ENCODE measurements around the gene NRL.

Gene NRL

DNA sequence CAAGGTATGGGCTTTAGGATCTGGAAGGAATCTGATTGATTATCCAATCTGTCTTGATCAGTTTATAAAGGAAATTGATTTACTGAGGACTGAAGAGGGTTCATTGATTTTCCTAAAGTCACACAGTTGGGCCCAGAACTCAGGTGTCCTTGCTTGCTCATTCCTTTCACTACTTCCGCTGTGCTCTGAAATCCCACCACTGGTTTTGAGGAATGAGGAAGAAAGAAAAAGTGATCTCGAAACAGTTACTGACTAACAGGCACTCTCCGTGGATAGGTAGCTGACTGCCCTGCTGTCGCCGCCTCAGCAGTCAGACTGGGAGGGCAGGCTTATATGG, 15.6 kb upstream of the NRL start, which contains the start of gene FITM1:
Gene FITM1, plus strand, starts transcription at position 280 of the 337 bp plus-strand sequence. CDS start 905 bp downstream, outside the sequence.
- Histone ChIP-seq H3K18ac (ENCODE audit: low read length) (no peak within 1 kb of the TSS), H4K8ac (ENCODE audit: low read depth, low read length) (no peak within 1 kb of the TSS), H3K4me3 (ENCODE audit: low read length in 2 of 2) (no peak within 1 kb of the TSS), H3K27me3 (ENCODE audit: control insufficient read depth in 3 of 3, insufficient read depth in 3 of 3, low read depth in 1 of 3, low read length in 3 of 3) (no peaks in the 10 kb centered on the region), H3K9ac (ENCODE audit: low read depth, low read length, poor library complexity) (no peak within 1 kb of the TSS), H3K4ac (ENCODE audit: low read length) (no peak within 1 kb of the TSS), H3K4me2 (ENCODE audit: insufficient read depth, low read length, poor library complexity, severe bottlenecking) (no peak within 1 kb of the TSS), H2BK15ac (ENCODE audit: low read length) (no peak within 1 kb of the TSS), H3K27ac (replicated peaks; ENCODE audit: low read length) (no peak within 1 kb of the TSS), H3K36me3 (replicated peaks in 1 of 2; ENCODE audit: control insufficient read depth in 2 of 2, insufficient read depth in 2 of 2, low read length in 2 of 2) (no peaks in the 10 kb centered on the region), H3K23ac (ENCODE audit: low read depth, low read length, poor library complexity) (no peak within 1 kb of the TSS), H3K14ac (ENCODE audit: low read length) (no peak within 1 kb of the TSS), H2AFZ (ENCODE audit: low read length) (no peak within 1 kb of the TSS), H3K79me1 (ENCODE audit: low read depth, low read length) (no peaks in the 10 kb centered on the region), H2BK5ac (ENCODE audit: low read length) (no peak within 1 kb of the TSS), H2BK12ac (ENCODE audit: low read length) (no peak within 1 kb of the TSS), H2BK120ac (ENCODE audit: low read depth, low read length) (no peak within 1 kb of the TSS), H3K4me1 (ENCODE audit: control insufficient read depth in 2 of 2, insufficient read depth in 1 of 2, low read depth in 1 of 2, low read length in 2 of 2) (peaks cover under 1 to 1% of the 10 kb centered on the region in 2 donors), H4K91ac (ENCODE audit: low read depth, low read length, poor library complexity) (no peak within 1 kb of the TSS), H2AK5ac (ENCODE audit: low read depth, low read length) (no peak within 1 kb of the TSS), H3K9me3 (replicated peaks in 1 of 2; ENCODE audit: control insufficient read depth in 2 of 2, insufficient read depth in 1 of 2, low read depth in 1 of 2, low read length in 2 of 2) (no peaks in the 10 kb centered on the region)
- no CpG with 5 or more reads among the region's 5 CpGs for WGBS, 2 donors (ENCODE audit: extremely low coverage in 2 of 2, insufficient read length in 2 of 2, insufficient replicate concordance in 1 of 2)
- DNase-seq (ENCODE audit: low spot score) = no peak

DNA sequence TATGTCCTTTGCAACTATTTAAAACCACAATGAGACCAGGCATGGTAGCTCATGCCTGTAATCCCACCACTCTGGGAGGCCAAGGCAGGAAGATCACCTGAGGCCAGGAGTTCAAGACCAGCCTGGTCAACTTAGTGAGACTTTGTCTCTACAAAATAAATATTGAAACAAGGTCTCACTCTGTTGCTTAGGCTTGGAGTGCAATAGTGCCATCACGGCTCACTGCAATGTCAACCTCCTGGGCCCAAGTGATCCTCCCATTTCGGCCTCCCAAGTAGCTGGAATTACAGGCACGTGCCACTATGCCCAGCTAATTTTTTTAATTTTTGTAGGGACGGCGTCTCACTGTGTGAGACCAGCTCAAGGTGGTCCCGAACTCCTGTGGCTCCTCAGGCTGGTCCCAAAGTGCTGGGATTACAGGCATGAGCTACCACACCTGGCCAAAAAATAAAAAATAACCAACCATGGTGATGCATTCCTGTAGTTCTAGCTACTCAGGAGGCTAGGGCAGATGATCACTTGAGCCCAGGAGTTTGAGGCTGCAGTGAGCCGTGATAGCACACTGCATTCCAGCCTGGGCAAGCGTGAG, 14.8 kb upstream of the NRL start:
- no peak overlapping the region for H4K91ac ChIP-seq (ENCODE audit: low read depth, low read length, poor library complexity)
- no CpG with 5 or more reads among the region's 8 CpGs for WGBS, 2 donors (ENCODE audit: extremely low coverage in 2 of 2, insufficient read length in 2 of 2, insufficient replicate concordance in 1 of 2)

DNA sequence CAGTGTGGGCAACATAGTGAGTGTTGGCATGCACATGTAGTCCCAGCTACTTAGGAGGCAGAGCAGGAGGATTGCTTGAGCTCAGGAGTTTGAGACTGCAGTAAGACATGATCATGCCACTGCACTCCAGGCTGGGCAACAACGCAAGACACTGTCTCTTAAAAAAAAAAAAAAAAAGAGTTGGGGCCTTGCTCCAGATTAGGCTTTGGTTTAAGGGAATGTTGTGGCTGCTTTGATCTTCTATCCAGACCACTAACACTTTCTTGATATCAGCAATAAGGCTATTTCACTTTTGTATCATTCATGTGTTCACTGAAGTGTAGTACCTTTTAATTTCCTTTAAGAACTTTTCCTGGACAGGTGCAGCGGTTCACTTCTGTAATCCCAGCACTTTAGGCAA, 12.9 kb upstream of the NRL start:
- no peaks in the 10 kb centered on the region for H3K4me1 ChIP-seq (ENCODE audit: control insufficient read depth in 2 of 2, insufficient read depth in 1 of 2, low read depth in 1 of 2, low read length in 2 of 2)
- no peak overlapping the region for H3K23ac ChIP-seq (ENCODE audit: low read depth, low read length, poor library complexity)
- no peak overlapping the region for H3K27ac ChIP-seq (replicated peaks; ENCODE audit: low read length)
- H3K79me1 ChIP-seq (ENCODE audit: low read depth, low read length) = no peaks in the 10 kb centered on the region
- peaks cover 8 to 12% of the 10 kb centered on the region in 2 donors for H3K36me3 ChIP-seq (replicated peaks in 1 of 2; ENCODE audit: control insufficient read depth in 2 of 2, insufficient read depth in 2 of 2, low read length in 2 of 2)
- no peak overlapping the region for H2BK15ac ChIP-seq (ENCODE audit: low read length)
- DNase-seq (ENCODE audit: low spot score) = no peak
- no peaks in the 10 kb centered on the region for H3K27me3 ChIP-seq (ENCODE audit: control insufficient read depth in 3 of 3, insufficient read depth in 3 of 3, low read depth in 1 of 3, low read length in 3 of 3)
- H4K8ac ChIP-seq (ENCODE audit: low read depth, low read length) = no peak overlapping the region
- H2AK5ac ChIP-seq (ENCODE audit: low read depth, low read length) = no peak overlapping the region
- H3K4me2 ChIP-seq (ENCODE audit: insufficient read depth, low read length, poor library complexity, severe bottlenecking) = no peak overlapping the region
- H2BK12ac ChIP-seq (ENCODE audit: low read length) = no peak overlapping the region
- no peak overlapping the region for H2BK120ac ChIP-seq (ENCODE audit: low read depth, low read length)
- WGBS, 2 donors (ENCODE audit: extremely low coverage in 2 of 2, insufficient read length in 2 of 2, insufficient replicate concordance in 1 of 2) = no CpG with 5 or more reads among the region's 2 CpGs
- no peak overlapping the region for H2BK5ac ChIP-seq (ENCODE audit: low read length)
- H3K14ac ChIP-seq (ENCODE audit: low read length) = no peak overlapping the region
- no peak overlapping the region for H3K4ac ChIP-seq (ENCODE audit: low read length)
- no peak overlapping the region for H3K18ac ChIP-seq (ENCODE audit: low read length)
- no peak overlapping the region for H3K9ac ChIP-seq (ENCODE audit: low read depth, low read length, poor library complexity)
- H4K91ac ChIP-seq (ENCODE audit: low read depth, low read length, poor library complexity) = no peak overlapping the region
- H3K4me3 ChIP-seq (ENCODE audit: low read length in 2 of 2) = no peak overlapping the region
- H3K9me3 ChIP-seq (replicated peaks in 1 of 2; ENCODE audit: control insufficient read depth in 2 of 2, insufficient read depth in 1 of 2, low read depth in 1 of 2, low read length in 2 of 2) = no peaks in the 10 kb centered on the region
- H2AFZ ChIP-seq (ENCODE audit: low read length) = no peak overlapping the region

More for the DNA sequence above, 14.8 kb upstream of the NRL start:
- Histone ChIP-seq H3K36me3 (replicated peaks in 1 of 2; ENCODE audit: control insufficient read depth in 2 of 2, insufficient read depth in 2 of 2, low read length in 2 of 2) (no peaks in the 10 kb centered on the region), H2AFZ (ENCODE audit: low read length) (no peak overlapping the region), H3K9ac (ENCODE audit: low read depth, low read length, poor library complexity) (no peak overlapping the region), H3K79me1 (ENCODE audit: low read depth, low read length) (no peaks in the 10 kb centered on the region), H2BK5ac (ENCODE audit: low read length) (no peak overlapping the region), H2AK5ac (ENCODE audit: low read depth, low read length) (no peak overlapping the region), H3K4me3 (ENCODE audit: low read length in 2 of 2) (no peak overlapping the region), H3K23ac (ENCODE audit: low read depth, low read length, poor library complexity) (no peak overlapping the region), H3K4me1 (ENCODE audit: control insufficient read depth in 2 of 2, insufficient read depth in 1 of 2, low read depth in 1 of 2, low read length in 2 of 2) (no peaks in the 10 kb centered on the region), H4K8ac (ENCODE audit: low read depth, low read length) (no peak overlapping the region), H3K18ac (ENCODE audit: low read length) (no peak overlapping the region), H3K14ac (ENCODE audit: low read length) (no peak overlapping the region), H2BK15ac (ENCODE audit: low read length) (no peak overlapping the region), H2BK12ac (ENCODE audit: low read length) (no peak overlapping the region), H3K4me2 (ENCODE audit: insufficient read depth, low read length, poor library complexity, severe bottlenecking) (no peak overlapping the region), H3K4ac (ENCODE audit: low read length) (no peak overlapping the region), H3K27me3 (ENCODE audit: control insufficient read depth in 3 of 3, insufficient read depth in 3 of 3, low read depth in 1 of 3, low read length in 3 of 3) (no peaks in the 10 kb centered on the region), H3K27ac (replicated peaks; ENCODE audit: low read length) (no peak overlapping the region), H3K9me3 (replicated peaks in 1 of 2; ENCODE audit: control insufficient read depth in 2 of 2, insufficient read depth in 1 of 2, low read depth in 1 of 2, low read length in 2 of 2) (no peaks in the 10 kb centered on the region), H2BK120ac (ENCODE audit: low read depth, low read length) (no peak overlapping the region)
- DNase-seq (ENCODE audit: low spot score) = no peak

DNA sequence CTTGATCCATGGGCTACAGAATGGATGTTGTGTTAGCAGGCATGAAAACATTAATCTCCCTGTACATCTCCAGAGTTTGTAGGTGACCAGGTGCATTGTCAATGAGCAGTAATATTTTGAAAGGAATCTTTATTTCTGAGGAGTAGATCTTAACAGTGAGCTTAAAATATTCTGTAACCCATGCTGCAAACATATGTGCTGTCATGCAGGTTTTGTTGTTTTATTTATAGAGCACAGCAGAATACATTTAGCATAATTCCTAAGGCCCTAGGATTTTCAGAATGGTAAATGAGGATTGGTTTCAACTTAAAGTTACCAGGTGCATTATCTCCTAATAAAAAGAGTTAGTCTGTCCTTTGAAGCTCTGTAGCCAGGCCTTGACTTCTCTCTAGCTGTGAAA, 12.2 kb upstream of the NRL start:
- no peak overlapping the region for H2BK15ac ChIP-seq (ENCODE audit: low read length)
- DNase-seq (ENCODE audit: low spot score) = no peak

More for the DNA sequence above, 12.2 kb upstream of the NRL start:
- Histone ChIP-seq H2BK12ac (ENCODE audit: low read length) (no peak overlapping the region), H2BK120ac (ENCODE audit: low read depth, low read length) (no peak overlapping the region), H3K4me2 (ENCODE audit: insufficient read depth, low read length, poor library complexity, severe bottlenecking) (no peak overlapping the region), H3K4me1 (ENCODE audit: control insufficient read depth in 2 of 2, insufficient read depth in 1 of 2, low read depth in 1 of 2, low read length in 2 of 2) (no peaks in the 10 kb centered on the region), H3K4me3 (ENCODE audit: low read length in 2 of 2) (no peak overlapping the region), H2AK5ac (ENCODE audit: low read depth, low read length) (no peak overlapping the region), H3K27me3 (ENCODE audit: control insufficient read depth in 3 of 3, insufficient read depth in 3 of 3, low read depth in 1 of 3, low read length in 3 of 3) (no peaks in the 10 kb centered on the region), H3K23ac (ENCODE audit: low read depth, low read length, poor library complexity) (no peak overlapping the region), H2AFZ (ENCODE audit: low read length) (no peak overlapping the region), H3K79me1 (ENCODE audit: low read depth, low read length) (no peaks in the 10 kb centered on the region), H3K14ac (ENCODE audit: low read length) (no peak overlapping the region), H3K4ac (ENCODE audit: low read length) (no peak overlapping the region), H4K91ac (ENCODE audit: low read depth, low read length, poor library complexity) (no peak overlapping the region), H3K9me3 (replicated peaks in 1 of 2; ENCODE audit: control insufficient read depth in 2 of 2, insufficient read depth in 1 of 2, low read depth in 1 of 2, low read length in 2 of 2) (no peaks in the 10 kb centered on the region), H3K18ac (ENCODE audit: low read length) (no peak overlapping the region), H2BK5ac (ENCODE audit: low read length) (no peak overlapping the region), H3K36me3 (replicated peaks in 1 of 2; ENCODE audit: control insufficient read depth in 2 of 2, insufficient read depth in 2 of 2, low read length in 2 of 2) (peaks cover 9 to 16% of the 10 kb centered on the region in 2 donors), H3K27ac (replicated peaks; ENCODE audit: low read length) (no peak overlapping the region), H3K9ac (ENCODE audit: low read depth, low read length, poor library complexity) (no peak overlapping the region), H4K8ac (ENCODE audit: low read depth, low read length) (no peak overlapping the region)
